B cell (primary cell): ENCODE measurements around the gene LINC00305. TPM values are rescaled to one million over a fixed set of nuclear protein-coding genes. Genes with fewer than 3 reads are reported as not detected.

Experiments
- ATAC-seq: fragments of 200-7000 bp; cut with Tn5 transposase; one replicate; pipeline ENCODE4 v1.10.0; 2021; ENCODE audit warnings: low read depth, mild to moderate bottlenecking, moderate number of reproducible peaks, moderate library complexity
- CTCF ChIA-PET: fragments of 350-600 bp; sonication (Branson Sonifier 250); formaldehyde crosslinking; loops from one replicate; lab custom pipeline; 2021; ENCODE audit warnings: antibody characterized with exemption, inconsistent platforms; lab: Charles Lee
- POLR2A ChIA-PET: fragments of 350-600 bp; sonication (Branson Sonifier 250); formaldehyde crosslinking; loops from one replicate; lab custom pipeline; 2021; ENCODE audit warnings: antibody characterized with exemption; lab: Charles Lee
- DNase-seq: peaks from one replicate; pipeline ENCODE4 v3.0.0; 2013
- H2AFZ ChIP-seq: 2 replicates; pipeline ENCODE4 v1.6.1; 2012; ENCODE audit warnings: mild to moderate bottlenecking, low read depth, low read length; ENCODE audit not compliant: insufficient read depth, poor library complexity, severe bottlenecking
- H3K27ac ChIP-seq, 2 donors: 1 replicate in 1 of 2; 2 replicates in 1 of 2; pipeline ENCODE4 v1.5.1; 2012 to 2013; ENCODE audit warnings: low read length in 2 of 2, mild to moderate bottlenecking in 2 of 2, moderate library complexity in 1 of 2
- H3K27me3 ChIP-seq, 4 experiments: fragments of 200-600 bp in 1 of 4; sonication (generic) in 1 of 4; replicated peaks in 1 of 4; 1 replicate in 2 of 4; 2 replicates in 2 of 4; pipeline versions ENCODE4 v1.6.1 to v1.7.0; 2013 to 2016; ENCODE audit warnings: low read length in 3 of 4, mild to moderate bottlenecking in 2 of 4, mixed read lengths in 1 of 4, moderate library complexity in 1 of 4; ENCODE audit not compliant: insufficient read depth in 4 of 4, control insufficient read depth in 3 of 4; ENCODE audit errors: control extremely low read depth in 1 of 4
- H3K36me3 ChIP-seq, 2 experiments: replicated peaks in 1 of 2; 1 replicate in 1 of 2; 2 replicates in 1 of 2; pipeline versions ENCODE4 v1.6.1 to v1.7.1; 2013; ENCODE audit warnings: low read length in 1 of 2; ENCODE audit not compliant: insufficient read depth in 2 of 2, control insufficient read depth in 1 of 2; ENCODE audit errors: control extremely low read depth in 1 of 2, extremely low read depth in 1 of 2
- H3K4me1 ChIP-seq, 2 donors: fragments of 200-600 bp in 1 of 2; sonication (generic) in 1 of 2; 1 replicate in 1 of 2; 2 replicates in 1 of 2; pipeline versions ENCODE4 v1.5.1 to v1.6.1; 2013 to 2017; ENCODE audit warnings: low read length in 2 of 2; ENCODE audit not compliant: control insufficient read depth in 2 of 2, insufficient read depth in 2 of 2
- H3K4me2 ChIP-seq: replicated peaks from 2 replicates; pipeline ENCODE3; 2012; ENCODE audit warnings: mild to moderate bottlenecking, low read depth, low read length; ENCODE audit not compliant: poor library complexity, severe bottlenecking
- H3K4me3 ChIP-seq, 5 experiments: fragments of 200-600 bp in 1 of 5; sonication (generic) in 1 of 5; 1 replicate in 3 of 5; 2 replicates in 2 of 5; pipeline versions ENCODE4 v1.5.1 to v1.7.0; 2011 to 2016; ENCODE audit warnings: low read length in 4 of 5, mild to moderate bottlenecking in 4 of 5, low read depth in 2 of 5, control low read depth in 1 of 5, moderate library complexity in 1 of 5; ENCODE audit not compliant: insufficient read depth in 1 of 5; ENCODE audit errors: control extremely low read depth in 1 of 5, extremely low read depth in 1 of 5
- H3K79me2 ChIP-seq: fragments of 200-600 bp; sonication (generic); one replicate; pipeline ENCODE4 v1.6.0; 2016; ENCODE audit warnings: low read length; ENCODE audit not compliant: control insufficient read depth, insufficient read depth
- H3K9ac ChIP-seq: fragments of 200-600 bp; sonication (generic); 2 replicates; pipeline ENCODE4 v1.6.1; 2017; ENCODE audit warnings: mild to moderate bottlenecking, low read length, moderate library complexity
- H3K9me3 ChIP-seq, 3 donors: one replicate each; pipeline versions ENCODE4 v1.6.1 to v1.7.1; 2013; ENCODE audit warnings: low read length in 2 of 3; ENCODE audit not compliant: control insufficient read depth in 2 of 3, insufficient read depth in 1 of 3; ENCODE audit errors: control extremely low read depth in 1 of 3
- H4K20me1 ChIP-seq: 2 replicates; pipeline ENCODE4 v1.6.0; 2012; ENCODE audit warnings: mild to moderate bottlenecking, low read length; ENCODE audit not compliant: insufficient read depth, control insufficient read depth, poor library complexity, severe bottlenecking
- H3K27ac Mint-ChIP-seq: one replicate; pipeline ENCODE4 v1.8.0; 2021; ENCODE audit warnings: mixed read lengths
- H3K27me3 Mint-ChIP-seq: one replicate; pipeline ENCODE4 v1.8.0; 2021; ENCODE audit warnings: mixed read lengths
- H3K4me1 Mint-ChIP-seq: one replicate; pipeline ENCODE4 v1.8.0; 2021; ENCODE audit warnings: mixed read lengths
- H3K4me3 Mint-ChIP-seq: one replicate; pipeline ENCODE4 v1.8.0; 2021; ENCODE audit warnings: mixed read lengths
- H3K9me3 Mint-ChIP-seq: one replicate; pipeline ENCODE4 v1.8.0; 2022; ENCODE audit warnings: mixed read lengths; ENCODE audit not compliant: insufficient read depth
- EZH2 ChIP-seq: IDR thresholded peaks from 2 replicates; pipeline ENCODE4 v1.6.1; 2012; ENCODE audit warnings: borderline replicate concordance, low read depth, mild to moderate bottlenecking, moderate library complexity, low read length; ENCODE audit not compliant: insufficient read depth, poor library complexity, severe bottlenecking
- WGBS: methylation state at CpG from one replicate; pipeline ENCODE4 v1.1.5; 2013; ENCODE audit warnings: missing lambda C conversion rate; ENCODE audit not compliant: insufficient coverage; 5-methylcytosine and 5-hydroxymethylcytosine counted together
- intact Hi-C: fragments of 100-400 bp; cut with micrococcal nuclease; formaldehyde crosslinking; loops from one replicate; pipeline ENCODE4 v1.10.0; 2022
- polyA plus RNA-seq: library from polyadenylated mRNA; depleted of rRNA; stranded (reverse); fragments of >200 nt; gene quantifications from 2 replicates; pipeline ENCODE4 v1.2.3, GENCODE V29; 2012
- total RNA-seq, 2 donors: library from RNA; stranded (reverse); fragments of 120-200 nt in 1 of 2; gene quantifications; 1 replicate in 1 of 2; 2 replicates in 1 of 2; pipeline versions ENCODE4 v1.2.3 to v1.2.4, GENCODE V29; 2013 to 2022
- TF ChIP-seq, protein P1 (sequence below): fragments of 200-600 bp; IDR thresholded peaks from one replicate; pipeline ENCODE4 v1.8.0; 2022; ENCODE audit warnings: antibody characterized with exemption, mild to moderate bottlenecking

Gene LINC00305
- total and polyA plus RNA-seq, 2 donors (not counting 1 experiment from before 2014, with no cell fraction given): not detected

DNA sequence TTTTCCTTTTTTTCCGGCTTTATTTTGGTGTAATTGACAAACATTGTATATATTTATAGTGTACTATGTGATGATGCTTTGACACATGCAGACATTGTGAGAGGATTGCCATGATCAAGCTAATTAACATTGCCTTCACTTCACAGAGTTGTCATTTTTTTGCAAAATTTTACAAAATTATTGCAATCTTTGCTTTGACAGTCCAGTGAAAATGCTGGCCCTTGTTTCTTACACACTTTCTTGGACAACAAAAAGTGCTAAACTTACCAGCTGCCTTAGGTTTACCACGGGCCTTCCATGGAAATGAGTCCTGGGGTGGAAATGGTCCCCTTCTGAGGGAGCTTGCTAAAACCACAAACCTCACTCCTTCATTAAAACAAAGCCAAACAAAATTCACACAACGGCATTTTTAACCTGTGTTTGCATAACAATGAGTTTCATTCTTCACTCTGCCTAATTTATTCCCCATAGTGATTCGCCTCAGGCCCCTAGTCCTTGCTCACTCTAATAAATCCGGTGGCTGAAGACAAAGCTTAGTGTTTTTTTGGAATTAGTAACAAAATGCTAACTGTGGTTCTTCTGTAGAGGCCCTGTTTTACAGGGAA, 32.2 kb downstream of the LINC00305 start:
- DNase-seq (no peak), ATAC-seq (no peak)
- no peaks in the 10 kb centered on the region for H3K79me2 ChIP-seq
- H3K4me3 Mint-ChIP-seq: no peak overlapping the region
- no peak overlapping the region for H3K27ac Mint-ChIP-seq
- no peak for TF ChIP-seq EZH2
- no peak overlapping the region for H3K4me3 ChIP-seq
- H3K4me1 Mint-ChIP-seq: no peaks in the 10 kb centered on the region
- H3K9me3 Mint-ChIP-seq: no peaks in the 10 kb centered on the region
- WGBS: 6% methylated on average over 2 of the region's 5 CpGs
- no peaks in the 10 kb centered on the region for H3K36me3 ChIP-seq
- H3K27ac ChIP-seq: no peak overlapping the region
- H4K20me1 ChIP-seq: no peaks in the 10 kb centered on the region
- H3K4me1 ChIP-seq: no peaks in the 10 kb centered on the region
- intact Hi-C loops: no loop called here
- no peaks in the 10 kb centered on the region for H3K9me3 ChIP-seq
- H3K27me3 ChIP-seq: no peaks in the 10 kb centered on the region
- no peaks in the 10 kb centered on the region for H3K27me3 Mint-ChIP-seq
- H3K9ac ChIP-seq: no peak overlapping the region
- H3K4me2 ChIP-seq: no peak overlapping the region
- CTCF ChIA-PET: no interaction called here
- no peak overlapping the region for H2AFZ ChIP-seq
- POLR2A ChIA-PET: no interaction called here

DNA sequence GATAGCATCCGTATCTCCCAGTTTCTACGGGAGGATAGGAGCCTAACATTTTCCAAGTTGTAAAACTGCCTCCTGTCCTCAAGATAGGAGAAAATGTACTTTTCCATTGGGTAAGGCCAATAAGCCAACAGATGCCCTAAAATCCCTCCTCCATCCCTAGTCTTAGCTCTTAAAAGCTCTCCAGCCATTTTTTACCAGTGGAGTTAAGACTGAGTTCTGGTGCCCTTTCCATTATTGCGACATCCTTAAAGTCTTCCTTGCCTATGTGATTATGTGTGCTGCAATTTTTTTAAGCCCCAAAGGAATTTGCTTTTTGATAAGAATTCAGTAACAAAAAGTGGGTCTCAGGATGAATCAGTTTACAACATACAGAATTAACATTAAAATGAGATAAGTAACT, 33.0 kb downstream of the LINC00305 start:
- CTCF ChIA-PET: no interaction called here
- H3K36me3 ChIP-seq: no peaks in the 10 kb centered on the region
- no peak overlapping the region for H3K27ac ChIP-seq
- H3K27me3 ChIP-seq: no peaks in the 10 kb centered on the region
- TF ChIP-seq, protein P1, sequence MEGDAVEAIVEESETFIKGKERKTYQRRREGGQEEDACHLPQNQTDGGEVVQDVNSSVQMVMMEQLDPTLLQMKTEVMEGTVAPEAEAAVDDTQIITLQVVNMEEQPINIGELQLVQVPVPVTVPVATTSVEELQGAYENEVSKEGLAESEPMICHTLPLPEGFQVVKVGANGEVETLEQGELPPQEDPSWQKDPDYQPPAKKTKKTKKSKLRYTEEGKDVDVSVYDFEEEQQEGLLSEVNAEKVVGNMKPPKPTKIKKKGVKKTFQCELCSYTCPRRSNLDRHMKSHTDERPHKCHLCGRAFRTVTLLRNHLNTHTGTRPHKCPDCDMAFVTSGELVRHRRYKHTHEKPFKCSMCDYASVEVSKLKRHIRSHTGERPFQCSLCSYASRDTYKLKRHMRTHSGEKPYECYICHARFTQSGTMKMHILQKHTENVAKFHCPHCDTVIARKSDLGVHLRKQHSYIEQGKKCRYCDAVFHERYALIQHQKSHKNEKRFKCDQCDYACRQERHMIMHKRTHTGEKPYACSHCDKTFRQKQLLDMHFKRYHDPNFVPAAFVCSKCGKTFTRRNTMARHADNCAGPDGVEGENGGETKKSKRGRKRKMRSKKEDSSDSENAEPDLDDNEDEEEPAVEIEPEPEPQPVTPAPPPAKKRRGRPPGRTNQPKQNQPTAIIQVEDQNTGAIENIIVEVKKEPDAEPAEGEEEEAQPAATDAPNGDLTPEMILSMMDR: no peak
- TF ChIP-seq EZH2: no peak
- H3K27ac Mint-ChIP-seq: no peak overlapping the region
- no peak for DNase-seq
- H3K4me1 ChIP-seq: no peaks in the 10 kb centered on the region
- H3K27me3 Mint-ChIP-seq: no peaks in the 10 kb centered on the region
- H3K9me3 Mint-ChIP-seq: no peaks in the 10 kb centered on the region
- H3K79me2 ChIP-seq: no peaks in the 10 kb centered on the region
- POLR2A ChIA-PET: no interaction called here
- no peaks in the 10 kb centered on the region for H3K9me3 ChIP-seq
- no peak overlapping the region for H2AFZ ChIP-seq
- no CpG with 5 or more reads among the region's 3 CpGs for WGBS
- no peaks in the 10 kb centered on the region for H4K20me1 ChIP-seq
- no peak overlapping the region for H3K4me3 Mint-ChIP-seq
- no peaks in the 10 kb centered on the region for H3K4me1 Mint-ChIP-seq
- H3K4me2 ChIP-seq: no peak overlapping the region
- H3K9ac ChIP-seq: no peak overlapping the region
- no peak for ATAC-seq
- no peak overlapping the region for H3K4me3 ChIP-seq
- intact Hi-C loops: no loop called here
